HG03064 (cell line): ENCODE data around the gene MPEG1.
A peak's percentile ranks its signal among the peaks of the same experiment; 100 is the strongest.

Source experiments
- ATAC-seq: cut with Tn5 transposase; IDR thresholded peaks from one replicate; pipeline ENCODE4 v1.9.1; 2021; ENCODE audit warnings: low read depth; ENCODE audit not compliant: unreplicated experiment

MPEG1 gene

GRCh38 chr11:59172345-59173079, 40.2 kb downstream of the MPEG1 start:
- peak; percentile 23 for ATAC-seq

- ATAC-seq, result peak; percentile 68
Measured at GRCh38 chr11:59171508-59172322, 41.0 kb downstream of the MPEG1 start, which contains the start of gene DTX4. DTX4 (plus strand) TSS chr11:59172132; CDS start chr11:59172596, 464 bp downstream.

- no peak for ATAC-seq
Measured at GRCh38 chr11:59164028-59164427, 48.7 kb downstream of the MPEG1 start.
